ENCODE data around the gene HLA-C.

GRCh38 chr6:31246051-31246521 is 25.8 kb downstream of the HLA-C start:
- TF ChIP-seq POLR2AphosphoS5 (IDR thresholded peaks at IDR 0.05; ENCODE audit: borderline replicate concordance, low read depth, low read length) (no peak), EZH2 (IDR thresholded peaks at IDR 0.05) (no peak)

Measured in SK-N-MC (cell line).